ENCODE measurements around the gene TNFRSF13B. TPM values are rescaled to one million over a fixed set of nuclear protein-coding genes. Genes with fewer than 3 reads are reported as not detected.

TNFRSF13B gene
- polyA plus RNA-seq, 1 of the 3 experiments (the other 2 are of a cell fraction) = not detected

DNA sequence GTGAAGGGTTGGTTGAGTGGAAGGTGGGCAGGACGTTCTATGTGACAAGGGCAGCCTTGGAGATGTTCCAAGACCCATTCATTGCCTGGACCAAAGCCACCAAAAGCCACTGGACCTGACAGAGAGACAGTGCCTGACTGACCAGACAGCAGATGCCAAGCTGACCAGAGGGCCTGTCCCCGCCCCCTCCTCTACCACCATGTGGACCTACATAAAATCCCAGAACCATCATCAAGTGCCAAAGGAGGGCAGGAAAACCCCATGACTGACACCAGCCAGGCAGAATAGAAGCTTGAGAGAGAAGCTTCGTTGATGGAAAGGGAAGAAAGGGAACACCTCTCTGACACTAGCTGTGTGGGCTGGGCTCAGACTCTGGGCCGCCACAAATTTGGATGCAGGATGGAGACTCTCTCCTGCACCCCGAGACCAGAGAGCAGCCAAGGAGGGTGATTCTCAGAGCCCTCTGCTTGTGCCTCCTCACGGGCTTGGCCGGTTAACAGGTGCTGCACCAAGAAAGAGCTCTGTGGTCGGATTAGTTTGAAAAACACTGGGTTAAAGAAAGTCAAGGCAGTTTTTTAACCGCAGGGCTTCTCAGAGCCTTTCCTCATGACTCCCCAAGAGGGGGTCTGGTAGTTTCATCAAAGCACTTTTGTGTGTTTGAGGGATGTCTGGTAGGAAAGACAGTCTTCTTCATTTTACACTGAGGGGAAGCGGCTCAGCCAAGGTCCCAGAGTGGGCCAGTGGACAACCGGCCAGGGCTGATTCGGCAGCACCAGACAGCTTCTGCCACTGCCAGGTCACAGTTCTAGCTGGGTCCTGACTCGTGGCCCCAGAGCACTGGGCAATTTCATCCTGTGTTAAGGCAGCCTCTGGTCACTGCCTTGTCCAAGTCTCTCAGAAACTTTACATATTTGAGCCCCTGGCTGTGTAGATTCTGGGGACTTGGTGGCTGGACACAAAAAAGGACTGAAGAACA is 1.7 kb downstream of the TNFRSF13B start:
- ChIA-PET CTCF (interaction anchor here (0.9 kb wide), 1 partner anchor 54 kb away, joined by 3 read pairs; no protein-coding TSS in a partner anchor), POLR2A (no interaction called here)
- Histone ChIP-seq H3K9me2 (no peaks in the 10 kb centered on the region), H2AFZ (ENCODE audit: low read depth) (no peak overlapping the region), H3K9me3 (no peaks in the 10 kb centered on the region), H3K9ac (no peak overlapping the region), H3K36me3 (replicated peaks in 1 of 2; ENCODE audit: control insufficient read depth in 1 of 2, insufficient read depth in 2 of 2, low read length in 1 of 2) (no peaks in the 10 kb centered on the region), H3K4me2 (no peak overlapping the region), H3K27me3 (ENCODE audit: insufficient read depth) (peaks cover 19% of the 10 kb centered on the region; the same call in 1 of the 2 replicates), H3K79me2 (ENCODE audit: insufficient read depth) (no peaks in the 10 kb centered on the region), H4K20me1 (ENCODE audit: insufficient read depth) (no peaks in the 10 kb centered on the region), H3K4me3 (ENCODE audit: low read depth in 2 of 2, low read length in 1 of 2) (no peak overlapping the region), H3K27ac (ENCODE audit: low read depth in 2 of 2, low read length in 1 of 2) (no peak overlapping the region), H3K4me1 (ENCODE audit: control insufficient read depth in 1 of 2, insufficient read depth in 2 of 2, low read depth in 1 of 2, low read length in 1 of 2) (no peaks in the 10 kb centered on the region; a peak in 1 of 4 replicates), H3F3A (replicated peaks; ENCODE audit: insufficient read depth) (no peaks in the 10 kb centered on the region)
- 45% methylated on average over 11 of the region's 13 CpGs for whole genome bisulfite sequencing (ENCODE audit: low lambda C conversion rate)
- TF ChIP-seq SIN3A (IDR thresholded peaks at IDR 0.05; ENCODE audit: borderline replicate concordance, low read depth, low read length) (no peak), GATA2 (CRISPR knock-in tag; IDR thresholded peaks at IDR 0.05) (no peak), EP300 (IDR thresholded peaks at IDR 0.05; ENCODE audit: borderline replicate concordance in 1 of 2, low read depth in 1 of 2, low read length in 1 of 2) (no peak), RXRA (IDR thresholded peaks at IDR 0.05; ENCODE audit: borderline replicate concordance, low read depth) (no peak), JUND (IDR thresholded peaks at IDR 0.05) (no peak), TAF1 (IDR thresholded peaks at IDR 0.05; ENCODE audit: borderline replicate concordance, low read depth, low read length) (no peak), SMC3 (IDR thresholded peaks at IDR 0.05; ENCODE audit: low read depth, low read length) (no peak), USF1 (IDR thresholded peaks at IDR 0.05; ENCODE audit: borderline replicate concordance, low read depth) (no peak), NRF1 (IDR thresholded peaks at IDR 0.05; ENCODE audit: low read depth, low read length) (no peak), TCF12 (IDR thresholded peaks at IDR 0.05) (no peak), ELF1 (IDR thresholded peaks at IDR 0.05) (no peak), RFX5 (IDR thresholded peaks at IDR 0.05; ENCODE audit: low read length) (no peak), ZBTB33 (IDR thresholded peaks at IDR 0.05; ENCODE audit: borderline replicate concordance, low read depth) (no peak)
- TF ChIP-seq, protein P1, sequence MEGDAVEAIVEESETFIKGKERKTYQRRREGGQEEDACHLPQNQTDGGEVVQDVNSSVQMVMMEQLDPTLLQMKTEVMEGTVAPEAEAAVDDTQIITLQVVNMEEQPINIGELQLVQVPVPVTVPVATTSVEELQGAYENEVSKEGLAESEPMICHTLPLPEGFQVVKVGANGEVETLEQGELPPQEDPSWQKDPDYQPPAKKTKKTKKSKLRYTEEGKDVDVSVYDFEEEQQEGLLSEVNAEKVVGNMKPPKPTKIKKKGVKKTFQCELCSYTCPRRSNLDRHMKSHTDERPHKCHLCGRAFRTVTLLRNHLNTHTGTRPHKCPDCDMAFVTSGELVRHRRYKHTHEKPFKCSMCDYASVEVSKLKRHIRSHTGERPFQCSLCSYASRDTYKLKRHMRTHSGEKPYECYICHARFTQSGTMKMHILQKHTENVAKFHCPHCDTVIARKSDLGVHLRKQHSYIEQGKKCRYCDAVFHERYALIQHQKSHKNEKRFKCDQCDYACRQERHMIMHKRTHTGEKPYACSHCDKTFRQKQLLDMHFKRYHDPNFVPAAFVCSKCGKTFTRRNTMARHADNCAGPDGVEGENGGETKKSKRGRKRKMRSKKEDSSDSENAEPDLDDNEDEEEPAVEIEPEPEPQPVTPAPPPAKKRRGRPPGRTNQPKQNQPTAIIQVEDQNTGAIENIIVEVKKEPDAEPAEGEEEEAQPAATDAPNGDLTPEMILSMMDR (IDR thresholded peaks at IDR 0.05) = no peak
- TF ChIP-seq, protein P2, sequence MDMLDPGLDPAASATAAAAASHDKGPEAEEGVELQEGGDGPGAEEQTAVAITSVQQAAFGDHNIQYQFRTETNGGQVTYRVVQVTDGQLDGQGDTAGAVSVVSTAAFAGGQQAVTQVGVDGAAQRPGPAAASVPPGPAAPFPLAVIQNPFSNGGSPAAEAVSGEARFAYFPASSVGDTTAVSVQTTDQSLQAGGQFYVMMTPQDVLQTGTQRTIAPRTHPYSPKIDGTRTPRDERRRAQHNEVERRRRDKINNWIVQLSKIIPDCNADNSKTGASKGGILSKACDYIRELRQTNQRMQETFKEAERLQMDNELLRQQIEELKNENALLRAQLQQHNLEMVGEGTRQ (IDR thresholded peaks at IDR 0.05; ENCODE audit: borderline replicate concordance, low read depth, low read length) = no peak
- DNase-seq = no peak
